HepG2 (cell line): ENCODE data around the gene UQCRHL. TPM values are rescaled to one million over a fixed set of nuclear protein-coding genes. Genes with fewer than 3 reads are reported as not detected.

Experiments
- BORCS8-MEF2B ChIP-seq: sonication (generic); formaldehyde crosslinking; IDR thresholded peaks from 2 replicates; pipeline ENCODE4 v1.8.0; 2022; ENCODE audit warnings: mild to moderate bottlenecking, missing genetic modification reagents
- FLYWCH1 ChIP-seq: sonication (generic); formaldehyde crosslinking; IDR thresholded peaks from 2 replicates; pipeline ENCODE4 v1.8.1; 2023; ENCODE audit warnings: mild to moderate bottlenecking, missing genetic modification reagents
- HMG20B ChIP-seq: conservative IDR thresholded peaks from 2 replicates; pipeline ENCODE4 v1.6.1; 2016; ENCODE audit warnings: missing genetic modification reagents, missing compliant biosample characterization
- HOXA3 ChIP-seq: sonication (generic); formaldehyde crosslinking; IDR thresholded peaks from 2 replicates; pipeline ENCODE4 v1.5.0; 2020; ENCODE audit warnings: missing genetic modification reagents
- KIAA2018 ChIP-seq: sonication (generic); formaldehyde crosslinking; IDR thresholded peaks from 2 replicates; pipeline ENCODE4 v1.5.0; 2020; ENCODE audit warnings: mild to moderate bottlenecking, missing genetic modification reagents, borderline replicate concordance
- LRRFIP1 ChIP-seq: sonication (generic); formaldehyde crosslinking; conservative IDR thresholded peaks from 2 replicates; pipeline ENCODE4 v1.4.0; 2020; ENCODE audit warnings: missing genetic modification reagents
- MXI1 ChIP-seq: IDR thresholded peaks from 3 replicates; pipeline ENCODE4 v1.6.1; 2012; ENCODE audit warnings: low read depth, low read length, inconsistent platforms, borderline replicate concordance
- PBX2 ChIP-seq: IDR thresholded peaks from 2 replicates; pipeline ENCODE4 v1.6.1; 2016; ENCODE audit warnings: control low read depth
- THYN1 ChIP-seq: sonication (generic); formaldehyde crosslinking; IDR thresholded peaks from 2 replicates; pipeline ENCODE4 v1.8.1; 2023; ENCODE audit warnings: low read depth, mild to moderate bottlenecking, moderate library complexity, missing genetic modification reagents, borderline replicate concordance
- ZNF275 ChIP-seq: sonication (generic); formaldehyde crosslinking; IDR thresholded peaks from 2 replicates; pipeline ENCODE4 v1.8.0; 2022; ENCODE audit warnings: missing genetic modification reagents, mild to moderate bottlenecking, inconsistent platforms, borderline replicate concordance
- ZNF678 ChIP-seq: sonication (generic); formaldehyde crosslinking; IDR thresholded peaks from 2 replicates; pipeline ENCODE4 v1.4.0; 2020; ENCODE audit warnings: mild to moderate bottlenecking, missing genetic modification reagents
- ZNF710 ChIP-seq: sonication (generic); formaldehyde crosslinking; IDR thresholded peaks from 2 replicates; pipeline ENCODE4 v1.5.0; 2020; ENCODE audit warnings: mild to moderate bottlenecking, missing genetic modification reagents, borderline replicate concordance
- ZNF782 ChIP-seq: sonication (generic); formaldehyde crosslinking; IDR thresholded peaks from 2 replicates; pipeline ENCODE4 v1.4.0; 2020; ENCODE audit warnings: missing genetic modification reagents, mild to moderate bottlenecking, borderline replicate concordance
- ZSCAN12 ChIP-seq: sonication (generic); formaldehyde crosslinking; IDR thresholded peaks from 2 replicates; pipeline ENCODE4 v1.9.0; 2021; ENCODE audit warnings: mild to moderate bottlenecking, missing genetic modification reagents
- polyA plus RNA-seq, 8 experiments: library from polyadenylated mRNA; depleted of rRNA in 3 of 8; stranded (reverse) in 7 of 8; unstranded in 1 of 8; fragments of >200 nt; fragmentation: Illumina TruSeq in 4 of 8; extraction: Trizol in 4 of 8; gene quantifications; 2 replicates each; pipeline versions ENCODE4 v1.2.1 to v1.2.3, GENCODE V29; 2011 to 2016; ENCODE audit warnings: low read depth in 4 of 8, missing spikeins in 1 of 8, mixed read lengths in 1 of 8; ENCODE audit not compliant: insufficient read depth in 1 of 8
- total RNA-seq, 5 experiments: library from RNA; depleted of rRNA; stranded (reverse); fragments of >200 nt; fragmentation: Illumina TruSeq; extraction: Trizol; gene quantifications; 2 replicates each; pipeline ENCODE4 v1.2.3, GENCODE V29; 2016; ENCODE audit warnings: low read depth in 1 of 5

UQCRHL gene
- total and polyA plus RNA-seq, 2 of the 13 experiments (the other 11 are each of a cell fraction or from before 2014, with no cell fraction given) = 1.8 to 2.3 TPM

- no peak for TF ChIP-seq LRRFIP1 (CRISPR knock-in tag)
- TF ChIP-seq THYN1 (CRISPR knock-in tag) = no peak
- no peak for TF ChIP-seq KIAA2018 (CRISPR knock-in tag)
- TF ChIP-seq ZNF275 = no peak
- TF ChIP-seq FLYWCH1 (CRISPR knock-in tag) = no peak
- TF ChIP-seq HMG20B (CRISPR knock-in tag) = no peak
- TF ChIP-seq ZNF710 = no peak
- TF ChIP-seq PBX2 (CRISPR knock-in tag) = no peak
- no peak for TF ChIP-seq HOXA3
- TF ChIP-seq ZNF678 (CRISPR knock-in tag) = no peak
- TF ChIP-seq MXI1 = peak; percentile 22; the same call in 1 of the 3 replicates
- no peak for TF ChIP-seq ZSCAN12 (CRISPR knock-in tag)
- no peak for TF ChIP-seq ZNF782 (CRISPR knock-in tag)
- peak; percentile 1; the same call in 1 of the 2 replicates for TF ChIP-seq BORCS8-MEF2B
Measured at GRCh38 chr1:15849775-15850324, 42.4 kb upstream of the UQCRHL start (continued).
